IPS-15b (cell line): ENCODE results near the gene TBC1D5.
"Not testable (repeated sequence)": the region's sequence is repeated elsewhere in the genome, so short reads cannot be mapped to it uniquely, and the experiment has no call there.

Experiments
- H3K27me3 ChIP-seq: one replicate; pipeline ENCODE4 v1.6.1; 2013; ENCODE audit warnings: low read length; ENCODE audit not compliant: control insufficient read depth, insufficient read depth
- H3K36me3 ChIP-seq: one replicate; pipeline ENCODE4 v1.6.1; 2013; ENCODE audit warnings: low read length; ENCODE audit not compliant: control insufficient read depth, insufficient read depth
- H3K4me1 ChIP-seq: one replicate; pipeline ENCODE4 v1.6.1; 2013; ENCODE audit warnings: mild to moderate bottlenecking, low read length; ENCODE audit not compliant: control insufficient read depth, insufficient read depth
- H3K4me3 ChIP-seq: one replicate; pipeline ENCODE4 v1.5.1; 2013; ENCODE audit warnings: low read depth, low read length
- H3K9ac ChIP-seq: one replicate; pipeline ENCODE4 v1.6.1; 2013; ENCODE audit warnings: low read depth, mild to moderate bottlenecking, low read length
- H3K9me3 ChIP-seq: one replicate; pipeline ENCODE4 v1.6.1; 2013; ENCODE audit warnings: mild to moderate bottlenecking, low read length; ENCODE audit not compliant: control insufficient read depth, insufficient read depth

Gene TBC1D5, protein sequence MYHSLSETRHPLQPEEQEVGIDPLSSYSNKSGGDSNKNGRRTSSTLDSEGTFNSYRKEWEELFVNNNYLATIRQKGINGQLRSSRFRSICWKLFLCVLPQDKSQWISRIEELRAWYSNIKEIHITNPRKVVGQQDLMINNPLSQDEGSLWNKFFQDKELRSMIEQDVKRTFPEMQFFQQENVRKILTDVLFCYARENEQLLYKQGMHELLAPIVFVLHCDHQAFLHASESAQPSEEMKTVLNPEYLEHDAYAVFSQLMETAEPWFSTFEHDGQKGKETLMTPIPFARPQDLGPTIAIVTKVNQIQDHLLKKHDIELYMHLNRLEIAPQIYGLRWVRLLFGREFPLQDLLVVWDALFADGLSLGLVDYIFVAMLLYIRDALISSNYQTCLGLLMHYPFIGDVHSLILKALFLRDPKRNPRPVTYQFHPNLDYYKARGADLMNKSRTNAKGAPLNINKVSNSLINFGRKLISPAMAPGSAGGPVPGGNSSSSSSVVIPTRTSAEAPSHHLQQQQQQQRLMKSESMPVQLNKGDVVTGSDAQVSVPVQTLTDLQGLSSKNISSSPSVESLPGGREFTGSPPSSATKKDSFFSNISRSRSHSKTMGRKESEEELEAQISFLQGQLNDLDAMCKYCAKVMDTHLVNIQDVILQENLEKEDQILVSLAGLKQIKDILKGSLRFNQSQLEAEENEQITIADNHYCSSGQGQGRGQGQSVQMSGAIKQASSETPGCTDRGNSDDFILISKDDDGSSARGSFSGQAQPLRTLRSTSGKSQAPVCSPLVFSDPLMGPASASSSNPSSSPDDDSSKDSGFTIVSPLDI

DNA sequence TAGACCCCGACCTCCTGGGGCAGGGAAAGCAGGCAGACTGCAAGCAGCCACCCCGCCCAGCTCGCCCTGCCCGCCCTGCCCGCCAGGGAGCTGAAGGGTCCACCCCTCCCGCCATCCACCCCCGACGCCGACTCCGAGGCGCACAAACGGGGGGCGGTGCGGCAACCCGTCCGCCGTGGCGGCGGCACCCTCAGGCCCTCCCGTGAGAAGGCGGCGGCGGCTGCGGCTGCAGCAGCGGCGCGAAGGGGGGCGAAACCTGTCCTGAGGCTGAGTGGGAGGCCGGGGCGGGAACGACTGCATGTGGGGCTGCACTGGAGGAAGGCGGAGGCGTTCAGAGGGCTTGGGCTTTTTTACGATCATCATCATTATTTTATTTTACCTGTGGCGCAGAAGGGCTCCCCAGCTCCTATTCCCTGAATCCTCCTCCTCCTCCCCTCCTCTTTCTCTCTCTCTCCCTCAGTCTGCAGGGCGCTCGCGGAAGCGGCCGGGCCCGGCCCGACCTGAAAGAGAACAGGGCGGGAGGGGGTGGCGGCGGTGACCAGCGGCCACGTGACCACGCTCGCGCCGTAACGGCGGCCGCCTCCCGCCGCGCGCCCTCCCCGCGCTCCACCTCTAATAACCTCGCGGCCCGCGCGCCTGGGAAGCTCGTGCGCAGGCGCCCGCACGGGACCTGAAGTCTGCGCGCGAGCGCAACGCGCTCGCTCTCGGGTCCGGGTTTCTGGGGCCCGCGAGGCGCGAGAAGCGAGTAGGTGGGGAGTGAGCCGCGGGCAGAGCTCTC, at the start of gene TBC1D5:
TSS of gene TBC1D5 (minus strand) at position 530 of the 778 bp plus-strand sequence. CDS start 234,061 bp downstream, outside the sequence.
- no peaks in the 10 kb centered on the region for H3K27me3 ChIP-seq
- peak within 1 kb of the TSS; percentile 84 for H3K9ac ChIP-seq
- H3K9me3 ChIP-seq: no peaks in the 10 kb centered on the region
- H3K36me3 ChIP-seq: no peaks in the 10 kb centered on the region
- peaks cover 15% of the 10 kb centered on the region for H3K4me1 ChIP-seq
- H3K4me3 ChIP-seq: peak within 1 kb of the TSS; percentile 87

DNA sequence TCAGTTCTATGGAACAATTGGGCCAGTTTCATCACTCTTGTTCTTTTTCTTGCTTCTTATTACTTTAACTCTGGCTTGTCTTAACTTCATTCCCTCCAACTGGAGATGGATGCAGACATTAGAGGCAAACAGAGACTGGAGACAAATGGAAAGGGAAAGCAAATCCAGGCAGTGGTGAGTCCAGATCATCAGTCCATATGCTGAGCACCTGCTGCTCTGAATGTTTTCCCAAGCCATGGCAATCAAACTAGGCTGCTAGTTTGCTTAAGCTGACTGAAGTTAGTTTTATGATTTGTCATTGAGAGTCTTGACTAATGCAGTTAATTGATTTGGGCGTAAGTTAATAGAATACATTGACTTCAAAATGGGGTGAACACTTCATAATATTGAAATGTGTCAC, 41.0 kb upstream of the TBC1D5 start:
- Histone ChIP-seq H3K9ac (no peak overlapping the region), H3K36me3 (no peaks in the 10 kb centered on the region), H3K4me3 (no peak overlapping the region), H3K27me3 (no peaks in the 10 kb centered on the region), H3K4me1 (no peaks in the 10 kb centered on the region), H3K9me3 (no peaks in the 10 kb centered on the region)

DNA sequence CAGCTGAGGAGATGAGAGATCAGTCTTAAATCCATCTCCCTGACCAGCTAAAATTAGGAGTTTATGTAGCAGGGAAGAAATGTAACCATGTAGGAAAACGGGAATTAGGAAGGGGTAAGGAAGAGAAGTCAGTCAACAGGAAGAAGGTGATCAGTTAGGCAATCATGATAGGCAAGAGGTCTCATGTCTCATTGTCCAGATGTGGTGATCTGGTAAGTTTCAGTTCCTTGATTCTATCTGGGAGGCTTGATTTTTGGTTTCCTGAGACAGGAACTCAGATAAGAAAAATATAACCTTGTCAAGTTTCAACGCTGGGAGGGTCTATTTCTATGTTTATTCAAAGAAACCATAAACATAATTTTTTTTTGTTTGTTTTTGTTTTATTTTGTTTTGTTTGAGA, 40.3 kb upstream of the TBC1D5 start:
- H3K36me3 ChIP-seq: no peaks in the 10 kb centered on the region
- no peak overlapping the region for H3K4me3 ChIP-seq
- H3K9me3 ChIP-seq: no peaks in the 10 kb centered on the region
- H3K4me1 ChIP-seq: no peaks in the 10 kb centered on the region
- no peak overlapping the region for H3K9ac ChIP-seq
- H3K27me3 ChIP-seq: no peaks in the 10 kb centered on the region

DNA sequence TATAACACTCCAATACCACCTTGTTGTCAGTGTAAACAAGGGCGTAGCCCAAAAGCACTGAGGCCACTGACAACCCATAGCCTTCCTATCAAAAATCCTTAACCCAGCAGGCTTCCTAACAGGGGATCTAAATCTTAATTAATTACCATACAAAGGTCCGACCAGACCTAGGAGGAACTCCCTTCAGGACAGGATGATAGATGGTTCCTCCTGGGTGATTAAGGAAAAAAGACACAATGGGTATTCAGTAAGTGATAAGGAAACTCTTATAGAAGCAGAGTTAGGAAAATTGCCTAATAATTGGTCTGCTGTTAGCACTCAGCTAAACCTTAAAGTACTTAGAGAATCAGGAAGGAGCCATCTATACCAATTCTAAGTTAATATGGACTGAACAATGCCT, 37.9 kb upstream of the TBC1D5 start:
- not testable (repeated sequence) for H3K27me3 ChIP-seq, H3K4me3 ChIP-seq, H3K9ac ChIP-seq, H3K9me3 ChIP-seq, H3K36me3 ChIP-seq, H3K4me1 ChIP-seq

DNA sequence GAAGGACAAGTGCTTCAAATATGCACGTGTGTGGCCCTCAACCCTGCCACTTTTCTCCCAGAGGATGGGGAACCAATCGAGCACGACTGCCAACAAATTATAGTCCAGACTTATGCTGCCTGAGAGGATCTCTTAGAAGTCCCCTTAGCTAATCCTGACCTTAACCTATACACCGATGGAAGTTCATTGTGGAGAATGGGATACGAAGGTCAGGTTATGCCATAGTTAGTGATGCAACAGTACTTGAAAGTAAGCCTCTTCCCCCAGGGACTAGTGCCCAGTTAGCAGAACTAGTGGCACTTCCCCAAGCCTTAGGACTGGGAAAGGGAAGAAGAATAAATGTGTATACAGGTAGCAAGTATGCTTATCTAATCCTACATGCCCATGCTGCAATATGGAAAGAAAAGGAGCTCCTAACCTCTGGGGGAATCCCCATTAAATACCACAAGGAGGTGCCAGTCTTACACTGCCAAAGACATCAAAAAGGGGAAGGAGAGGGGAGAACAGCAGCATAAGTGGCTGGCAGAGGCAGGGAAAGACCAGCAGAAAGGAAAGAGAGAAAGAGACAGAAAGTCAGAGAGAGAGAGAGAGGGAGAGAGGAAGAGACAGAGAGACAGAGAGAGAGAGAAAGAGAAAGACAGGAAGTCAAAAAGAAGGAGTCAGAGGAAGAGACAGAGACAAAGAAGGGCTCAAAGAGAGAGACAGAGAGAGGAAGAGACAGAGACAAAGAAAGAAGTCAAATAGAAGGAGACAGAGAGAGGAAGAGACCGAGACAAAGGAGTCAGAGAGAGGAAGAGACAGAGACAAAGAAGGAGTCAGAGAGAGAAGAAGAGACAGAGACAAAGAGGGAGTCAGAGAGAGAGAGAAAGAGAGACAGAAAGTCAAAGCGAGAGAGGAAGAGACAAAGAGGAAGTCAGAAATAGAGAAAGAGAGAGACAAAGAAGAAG, 37.1 kb upstream of the TBC1D5 start:
- H3K4me3 ChIP-seq, H3K36me3 ChIP-seq, H3K4me1 ChIP-seq, H3K9ac ChIP-seq, H3K27me3 ChIP-seq, H3K9me3 ChIP-seq: not testable (repeated sequence)

DNA sequence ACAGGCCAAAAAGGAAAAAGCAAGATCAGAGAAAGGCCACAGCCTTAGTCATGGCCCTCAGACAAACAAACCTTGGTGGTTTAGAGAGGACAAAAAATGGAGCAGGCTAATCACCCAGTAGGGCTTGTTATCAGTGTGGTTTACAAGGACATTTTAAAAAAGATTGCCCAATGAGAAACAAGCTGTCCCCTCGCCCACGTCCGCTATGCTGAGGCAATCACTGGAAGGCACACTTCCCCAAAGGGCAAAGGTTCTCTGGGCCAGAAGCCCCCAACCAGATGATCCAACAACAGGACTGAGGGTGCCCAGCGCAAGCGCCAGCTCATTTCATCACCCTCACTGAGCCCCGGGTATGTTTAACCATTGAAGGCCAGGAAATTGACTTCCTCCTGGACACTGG, 34.9 kb upstream of the TBC1D5 start:
- H3K9ac ChIP-seq, H3K4me3 ChIP-seq, H3K36me3 ChIP-seq, H3K9me3 ChIP-seq, H3K27me3 ChIP-seq, H3K4me1 ChIP-seq: not testable (repeated sequence)

DNA sequence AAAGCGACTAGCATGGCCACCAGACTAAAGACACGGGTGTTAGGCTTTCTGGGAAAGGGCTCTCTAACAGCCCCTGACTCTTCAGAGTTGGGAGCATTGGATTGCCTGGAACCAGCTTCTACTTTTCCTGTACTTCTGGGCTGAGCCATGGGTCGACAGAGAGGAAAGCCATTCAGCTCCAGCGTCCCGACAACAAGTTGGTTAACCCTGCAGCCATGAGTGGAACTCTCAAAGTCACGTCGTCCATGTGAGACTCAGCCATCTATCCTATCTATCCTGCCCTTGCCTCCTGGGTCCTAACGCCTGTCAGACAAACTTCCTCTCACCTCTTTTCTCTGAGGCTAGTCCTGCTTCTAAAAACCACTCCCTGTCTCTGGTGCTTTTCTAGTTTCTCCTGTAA, 32.6 kb upstream of the TBC1D5 start:
- no peaks in the 10 kb centered on the region for H3K36me3 ChIP-seq
- no peak overlapping the region for H3K9ac ChIP-seq
- H3K4me3 ChIP-seq: no peak overlapping the region
- no peaks in the 10 kb centered on the region for H3K9me3 ChIP-seq
- H3K27me3 ChIP-seq: no peaks in the 10 kb centered on the region
- H3K4me1 ChIP-seq: no peaks in the 10 kb centered on the region

DNA sequence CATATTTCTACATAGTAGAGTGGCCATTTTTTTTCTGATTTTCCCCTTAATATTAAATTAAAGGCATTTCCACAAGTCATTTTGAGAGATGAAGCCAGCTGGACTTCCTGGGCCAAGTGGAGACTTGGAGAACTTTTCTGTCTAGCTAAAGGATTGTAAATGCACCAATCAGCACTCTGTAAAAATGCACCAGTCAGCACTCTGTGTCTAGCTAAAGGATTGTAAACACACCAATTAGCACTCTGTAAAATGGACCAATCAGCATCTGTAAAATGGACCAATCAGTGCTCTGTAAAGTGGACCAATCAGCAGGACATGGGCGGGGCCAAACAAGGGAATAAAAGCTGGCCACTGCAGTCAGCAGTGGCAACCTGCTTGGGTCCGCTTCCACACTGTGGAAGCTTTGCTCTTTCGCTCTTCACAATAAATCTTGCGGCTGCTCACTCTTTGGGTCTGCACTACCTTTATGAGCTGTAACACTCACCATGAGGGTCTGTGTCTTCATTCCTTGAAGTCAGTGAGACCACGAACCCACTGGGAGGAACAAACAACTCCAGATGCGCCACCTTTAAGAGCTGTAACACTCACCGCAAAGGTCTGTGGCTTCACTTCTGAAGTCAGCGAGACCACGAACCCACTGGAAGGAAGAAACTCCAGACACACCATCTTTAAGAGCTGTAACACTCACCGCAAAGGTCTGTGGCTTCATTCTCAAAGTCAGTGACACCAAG, 31.9 kb upstream of the TBC1D5 start:
- H3K4me1 ChIP-seq, H3K9ac ChIP-seq, H3K36me3 ChIP-seq, H3K4me3 ChIP-seq, H3K9me3 ChIP-seq, H3K27me3 ChIP-seq: not testable (repeated sequence)

DNA sequence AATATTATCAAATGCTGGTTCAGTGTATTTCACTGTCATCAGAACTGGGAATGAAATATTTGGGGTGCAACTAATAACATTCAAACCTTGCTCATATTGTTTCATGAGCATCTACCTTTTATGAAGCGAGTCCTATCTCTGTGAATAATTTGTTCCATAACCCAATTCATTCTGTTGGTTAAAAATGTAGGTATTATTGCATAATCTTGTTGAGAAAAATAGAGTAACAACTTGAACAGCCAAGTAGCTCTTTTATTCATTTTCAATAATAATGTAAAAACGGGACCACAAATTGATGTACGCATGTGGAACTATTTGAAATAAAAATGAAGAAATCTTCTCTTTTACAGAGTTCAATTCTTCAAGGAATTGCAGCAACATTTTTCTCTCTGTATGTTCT, 30.1 kb upstream of the TBC1D5 start:
- Histone ChIP-seq H3K36me3 (no peaks in the 10 kb centered on the region), H3K4me3 (no peak overlapping the region)

DNA sequence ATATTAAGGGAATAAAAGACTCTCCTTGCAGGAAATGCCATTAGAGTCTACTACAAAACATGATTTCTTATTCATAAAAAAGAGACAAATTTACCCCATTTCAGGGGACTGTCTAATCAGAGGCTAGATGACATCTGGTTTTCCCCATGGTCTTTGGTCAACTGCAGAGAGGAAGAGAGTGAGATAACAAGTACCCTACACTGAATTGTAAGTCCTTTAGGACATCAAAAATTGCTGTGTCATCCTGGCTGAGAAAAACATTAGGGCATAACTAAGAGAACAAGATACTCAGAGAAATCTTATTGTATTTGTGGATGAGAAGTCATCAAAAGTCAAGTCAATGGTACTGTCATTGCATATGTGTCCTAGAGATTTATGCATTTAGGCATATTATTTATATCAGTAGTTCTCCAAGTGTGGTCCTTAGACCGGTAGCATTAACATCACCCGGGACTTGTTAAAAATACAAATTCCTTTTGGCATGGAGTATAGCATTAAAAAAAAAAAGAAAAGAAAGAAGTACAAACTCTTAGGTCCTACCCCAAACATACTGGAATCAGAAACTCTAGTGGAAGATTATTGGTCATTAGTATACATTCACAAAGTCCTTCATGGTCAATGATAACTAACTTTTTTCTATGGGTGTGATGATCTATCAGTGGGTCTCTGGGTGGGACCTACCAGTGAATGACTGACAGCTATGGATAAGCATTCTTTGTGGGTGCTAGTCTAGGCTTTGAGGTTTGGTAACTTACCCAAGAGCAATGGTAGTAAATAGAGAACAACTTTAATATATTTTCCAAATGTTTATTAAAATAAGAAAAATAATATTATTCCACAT, 29.0 kb upstream of the TBC1D5 start:
- no peak overlapping the region for H3K9ac ChIP-seq
- H3K9me3 ChIP-seq: no peaks in the 10 kb centered on the region
- no peaks in the 10 kb centered on the region for H3K36me3 ChIP-seq
- no peak overlapping the region for H3K4me3 ChIP-seq
- H3K4me1 ChIP-seq: no peaks in the 10 kb centered on the region
- H3K27me3 ChIP-seq: no peaks in the 10 kb centered on the region

More for the DNA sequence above, 30.1 kb upstream of the TBC1D5 start:
- Histone ChIP-seq H3K9ac (no peak overlapping the region), H3K27me3 (no peaks in the 10 kb centered on the region), H3K9me3 (no peaks in the 10 kb centered on the region), H3K4me1 (no peaks in the 10 kb centered on the region)
